ENCODE results near the gene LAMC3.
A peak's percentile ranks its signal among the peaks of the same experiment; 100 is the strongest.

Gene LAMC3

GRCh38 chr9:131125288-131126058 is 116.5 kb downstream of the LAMC3 start, which contains the start of gene NUP214:
TSS of gene NUP214 (plus strand) at chr9:131125586. CDS start at chr9:131125705, 119 bp downstream.
- DNase-seq = peak; percentile 82 to 99 (median 98)

- DNase-seq = no peak
Measured at GRCh38 chr9:131126059-131126426, 117.1 kb downstream of the LAMC3 start.

- DNase-seq = no peak
Measured at GRCh38 chr9:131129183-131129582, 120.2 kb downstream of the LAMC3 start.

- DNase-seq = no peak
Measured at GRCh38 chr9:131138676-131139075, 129.7 kb downstream of the LAMC3 start.

GRCh38 chr9:131140112-131140511 is 131.1 kb downstream of the LAMC3 start:
- no peak for DNase-seq

GRCh38 chr9:131140550-131140949 is 131.6 kb downstream of the LAMC3 start:
- no peak for DNase-seq

GRCh38 chr9:131142160-131142559 is 133.2 kb downstream of the LAMC3 start:
- no peak for DNase-seq

Measured in C1 segment of cervical spinal cord (tissue), 14 donors.